Vagina (tissue), 2 donors: Measurements from ENCODE around the gene RNF224. TPM values are rescaled to one million over a fixed set of nuclear protein-coding genes. Genes with fewer than 3 reads are reported as not detected.

ENCODE experiments used
- DNase-seq, 2 donors: peaks; one replicate each; pipeline ENCODE4 v3.0.0-alpha.2; 2017; ENCODE audit errors: extremely low spot score in 2 of 2
- H3K27ac ChIP-seq: fragments of 200-600 bp; sonication (generic); one replicate; pipeline ENCODE4 v1.5.1; 2019
- H3K27me3 ChIP-seq: fragments of 200-600 bp; sonication (generic); one replicate; pipeline ENCODE4 v1.5.1; 2019
- H3K36me3 ChIP-seq, 2 donors: fragments of 200-600 bp; sonication (generic); one replicate each; pipeline ENCODE4 v1.5.1; 2017 to 2019
- H3K4me1 ChIP-seq: fragments of 200-600 bp; sonication (generic); one replicate; pipeline ENCODE4 v1.5.1; 2019
- H3K4me3 ChIP-seq, 2 donors: fragments of 200-600 bp; sonication (generic); 1 replicate in 1 of 2; 2 replicates in 1 of 2; pipeline ENCODE4 v1.5.1; 2016 to 2019
- H3K9me3 ChIP-seq: fragments of 200-600 bp; sonication (generic); one replicate; pipeline ENCODE4 v1.5.1; 2019
- POLR2A ChIP-seq, 2 donors: fragments of 450-650 bp; IDR thresholded peaks; one replicate each; pipeline ENCODE4 v1.6.1; 2017; ENCODE audit warnings: antibody characterized with exemption in 2 of 2, mild to moderate bottlenecking in 2 of 2, moderate library complexity in 2 of 2
- POLR2AphosphoS5 ChIP-seq, 2 donors: sonication (generic); formaldehyde crosslinking; IDR thresholded peaks; one replicate each; pipeline ENCODE4 v1.9.0; 2017; ENCODE audit warnings: antibody characterized with exemption in 2 of 2, mild to moderate bottlenecking in 2 of 2, low read depth in 1 of 2; ENCODE audit not compliant: insufficient read depth in 1 of 2
- intact Hi-C: fragments of 100-400 bp; cut with DNase I; formaldehyde crosslinking; loops from one replicate; pipeline ENCODE4 v1.15.1; 2023
- total RNA-seq: library from RNA; depleted of rRNA; stranded (reverse); fragments of >200 nt; gene quantifications from one replicate; pipeline ENCODE4 v1.2.3, GENCODE V29; 2016
- TF ChIP-seq, protein P1 (sequence below), 3 experiments: fragments of 450-650 bp in 2 of 3; fragments of 200-600 bp in 1 of 3; sonication (generic) in 1 of 3; IDR thresholded peaks; one replicate each; pipeline ENCODE4 v1.5.1; 2017 to 2019; ENCODE audit warnings: antibody characterized with exemption in 3 of 3, mild to moderate bottlenecking in 2 of 3, moderate library complexity in 2 of 3

The RNF224 gene
- total RNA-seq, 1 donor from 2014 or later = 0.74 TPM

DNA sequence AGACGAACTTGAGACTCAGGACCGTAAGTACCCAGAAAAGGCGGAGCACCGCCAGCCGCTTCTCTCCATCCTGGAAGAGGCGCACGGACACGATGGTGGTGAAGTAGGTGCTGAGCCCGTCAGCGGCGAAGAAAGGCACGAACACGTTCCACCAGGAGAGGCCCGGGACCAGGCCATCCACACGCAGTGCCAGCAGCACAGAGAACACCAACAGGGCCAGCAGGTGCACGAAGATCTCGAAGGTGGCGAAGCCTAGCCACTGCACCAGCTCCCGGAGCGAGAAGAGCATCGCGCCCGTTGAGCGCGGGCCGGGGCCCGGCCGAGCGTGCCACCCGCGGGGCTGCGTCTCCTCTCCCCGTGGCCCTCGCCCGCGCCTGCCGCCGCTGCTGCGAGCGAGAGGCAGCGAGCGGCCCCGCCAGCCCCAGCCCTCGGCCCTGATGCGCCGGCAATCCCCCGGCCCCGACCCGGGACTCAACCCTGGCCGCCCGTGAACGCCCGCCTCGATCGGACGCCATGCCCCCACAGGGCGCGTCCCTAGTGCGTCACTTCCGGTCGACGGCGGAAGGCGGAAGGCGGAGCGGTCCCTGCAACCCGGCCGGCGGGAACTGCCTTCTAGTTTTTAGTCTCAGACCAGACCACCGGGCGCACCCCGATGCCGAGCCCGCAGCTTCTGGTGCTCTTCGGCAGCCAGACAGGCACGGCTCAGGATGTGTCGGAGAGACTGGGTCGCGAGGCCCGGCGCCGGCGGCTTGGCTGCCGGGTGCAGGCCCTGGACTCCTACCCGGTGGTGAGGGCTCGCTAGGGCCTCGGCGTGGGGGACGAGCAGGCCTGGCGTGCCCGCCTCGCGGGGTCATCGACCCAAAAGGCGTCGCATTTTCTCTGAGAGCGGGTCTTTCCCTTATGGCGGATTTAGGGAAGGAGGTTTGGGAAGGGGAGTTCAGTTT, 21.9 kb upstream of the RNF224 start, which contains the start of the genes NDOR1 and TMEM203:
Gene NDOR1 (plus strand): TSS at position 575 of the 944 bp plus-strand sequence. CDS start 78 bp downstream, at position 653.
Gene TMEM203 (minus strand): TSS at position 523 of the 944 bp plus-strand sequence. CDS start 234 bp downstream, at position 289.
- no peaks in the 10 kb centered on the region for H3K27me3 ChIP-seq
- no peak for DNase-seq
- intact Hi-C loops = no loop called here
- TF ChIP-seq POLR2A (IDR thresholded peaks at IDR 0.05) = peak in 1 of 2 donors; percentile 38
- TF ChIP-seq, protein P1, sequence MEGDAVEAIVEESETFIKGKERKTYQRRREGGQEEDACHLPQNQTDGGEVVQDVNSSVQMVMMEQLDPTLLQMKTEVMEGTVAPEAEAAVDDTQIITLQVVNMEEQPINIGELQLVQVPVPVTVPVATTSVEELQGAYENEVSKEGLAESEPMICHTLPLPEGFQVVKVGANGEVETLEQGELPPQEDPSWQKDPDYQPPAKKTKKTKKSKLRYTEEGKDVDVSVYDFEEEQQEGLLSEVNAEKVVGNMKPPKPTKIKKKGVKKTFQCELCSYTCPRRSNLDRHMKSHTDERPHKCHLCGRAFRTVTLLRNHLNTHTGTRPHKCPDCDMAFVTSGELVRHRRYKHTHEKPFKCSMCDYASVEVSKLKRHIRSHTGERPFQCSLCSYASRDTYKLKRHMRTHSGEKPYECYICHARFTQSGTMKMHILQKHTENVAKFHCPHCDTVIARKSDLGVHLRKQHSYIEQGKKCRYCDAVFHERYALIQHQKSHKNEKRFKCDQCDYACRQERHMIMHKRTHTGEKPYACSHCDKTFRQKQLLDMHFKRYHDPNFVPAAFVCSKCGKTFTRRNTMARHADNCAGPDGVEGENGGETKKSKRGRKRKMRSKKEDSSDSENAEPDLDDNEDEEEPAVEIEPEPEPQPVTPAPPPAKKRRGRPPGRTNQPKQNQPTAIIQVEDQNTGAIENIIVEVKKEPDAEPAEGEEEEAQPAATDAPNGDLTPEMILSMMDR (IDR thresholded peaks at IDR 0.05) = no peak
- peak; percentile 87 to 93 for TF ChIP-seq POLR2AphosphoS5 (IDR thresholded peaks at IDR 0.05; ENCODE audit: insufficient read depth in 1 of 2, low read depth in 1 of 2)
- no peaks in the 10 kb centered on the region for H3K36me3 ChIP-seq
- peak within 1 kb of the TSS; percentile 71 for H3K27ac ChIP-seq
- H3K9me3 ChIP-seq = no peaks in the 10 kb centered on the region
- H3K4me3 ChIP-seq = peak within 1 kb of the TSS; percentile 76 to 96
- peaks cover 54% of the 10 kb centered on the region for H3K4me1 ChIP-seq

DNA sequence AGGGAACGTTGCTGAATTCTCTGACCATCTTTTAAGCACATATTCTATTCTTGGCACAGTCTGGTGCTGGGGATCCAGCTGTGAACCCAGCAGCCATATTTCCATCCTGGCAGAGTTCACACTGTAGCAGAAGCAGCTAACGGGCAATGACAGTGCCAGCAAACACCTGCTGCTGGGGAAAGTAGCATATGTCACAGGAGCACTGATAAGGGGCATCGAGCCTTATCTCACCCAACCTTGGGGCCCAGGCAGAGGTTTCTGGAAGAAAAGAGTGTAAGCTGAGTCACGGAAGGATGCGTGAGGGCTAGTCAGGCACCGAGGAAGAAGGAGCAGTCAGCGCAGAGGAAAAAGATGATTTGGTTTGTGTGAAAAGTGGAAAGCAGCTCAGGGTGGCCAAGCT, 20.7 kb upstream of the RNF224 start:
- Histone ChIP-seq H3K4me1 (peaks cover 46% of the 10 kb centered on the region), H3K27ac (no peak overlapping the region), H3K4me3 (peak overlapping the region; percentile 76 to 96), H3K36me3 (no peaks in the 10 kb centered on the region), H3K9me3 (no peaks in the 10 kb centered on the region), H3K27me3 (no peaks in the 10 kb centered on the region)
- TF ChIP-seq, protein P1 (IDR thresholded peaks at IDR 0.05) = no peak
- TF ChIP-seq POLR2AphosphoS5 (IDR thresholded peaks at IDR 0.05; ENCODE audit: insufficient read depth in 1 of 2, low read depth in 1 of 2) (no peak), POLR2A (IDR thresholded peaks at IDR 0.05) (no peak)
- DNase-seq = no peak
- intact Hi-C loops = no loop called here

DNA sequence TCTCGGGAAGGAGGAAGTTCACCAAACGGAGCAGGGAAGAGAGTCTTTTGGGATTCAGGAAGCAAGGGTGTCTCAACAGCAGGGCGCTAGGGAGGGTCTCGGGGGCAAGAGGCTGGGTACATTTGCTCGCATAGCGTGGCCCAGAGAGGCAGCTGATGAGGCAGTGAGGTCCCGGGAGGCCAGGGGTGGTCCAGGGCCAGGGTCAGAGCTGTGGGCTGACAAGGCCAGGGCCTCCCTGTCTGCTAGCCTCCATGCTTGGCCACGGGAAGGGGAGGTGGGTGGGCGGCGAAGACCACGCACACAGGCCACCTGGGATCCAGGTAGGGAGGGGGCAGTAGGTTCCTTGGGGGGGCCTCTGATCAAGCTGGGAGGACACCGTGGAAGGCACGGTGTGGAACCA, 15.8 kb upstream of the RNF224 start:
- intact Hi-C loops = no loop called here
- Histone ChIP-seq H3K27ac (no peak overlapping the region), H3K4me1 (peaks cover 6% of the 10 kb centered on the region), H3K27me3 (no peaks in the 10 kb centered on the region), H3K36me3 (no peaks in the 10 kb centered on the region), H3K9me3 (no peaks in the 10 kb centered on the region), H3K4me3 (no peak overlapping the region)
- DNase-seq = no peak
- TF ChIP-seq, protein P1 (IDR thresholded peaks at IDR 0.05) = no peak
- TF ChIP-seq POLR2AphosphoS5 (IDR thresholded peaks at IDR 0.05; ENCODE audit: insufficient read depth in 1 of 2, low read depth in 1 of 2) (no peak), POLR2A (IDR thresholded peaks at IDR 0.05) (no peak)

DNA sequence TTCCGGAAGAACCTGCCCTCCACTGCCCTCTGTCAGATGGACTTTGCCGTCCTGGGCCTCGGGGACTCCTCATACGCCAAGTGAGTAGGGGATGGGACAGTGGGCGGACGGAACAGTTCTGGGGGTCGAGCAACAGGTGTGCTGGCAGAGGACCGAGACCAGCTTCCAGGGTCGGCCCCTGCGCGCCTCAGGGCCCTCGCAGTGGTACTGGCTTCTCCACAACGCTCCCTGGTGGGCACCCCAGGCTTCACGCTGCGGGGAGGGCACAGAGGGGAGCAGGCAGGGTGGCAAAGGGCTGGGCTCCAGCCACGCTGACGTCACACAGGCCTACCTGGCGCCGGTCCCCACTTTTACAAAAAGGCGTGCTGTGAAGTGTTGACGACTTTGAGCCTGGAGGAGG, 14.8 kb upstream of the RNF224 start:
- H3K27me3 ChIP-seq = no peaks in the 10 kb centered on the region
- H3K4me1 ChIP-seq = peaks cover 1% of the 10 kb centered on the region
- no peak for DNase-seq
- no peak for TF ChIP-seq POLR2A (IDR thresholded peaks at IDR 0.05)
- TF ChIP-seq, protein P1 (IDR thresholded peaks at IDR 0.05) = no peak
- no peak for TF ChIP-seq POLR2AphosphoS5 (IDR thresholded peaks at IDR 0.05; ENCODE audit: insufficient read depth in 1 of 2, low read depth in 1 of 2)
- no peaks in the 10 kb centered on the region for H3K9me3 ChIP-seq
- intact Hi-C loops = no loop called here
- H3K27ac ChIP-seq = no peak overlapping the region
- no peak overlapping the region for H3K4me3 ChIP-seq
- H3K36me3 ChIP-seq = no peaks in the 10 kb centered on the region
